Measurements from ENCODE around the gene RAPGEF2.

Gene RAPGEF2

GRCh38 chr4:159204566-159204965, 101.7 kb downstream of the RAPGEF2 start:
- Histone ChIP-seq H3K4me1 (ENCODE audit: control insufficient read depth, insufficient read depth, low read length) (peaks cover 15% of the 10 kb centered on the region; the same call in 1 of the 2 replicates), H3K36me3 (ENCODE audit: control insufficient read depth in 2 of 2, insufficient read depth in 1 of 2, low read length in 2 of 2) (no peaks in the 10 kb centered on the region), H3K9me3 (ENCODE audit: control insufficient read depth, insufficient read depth, low read depth, low read length) (no peaks in the 10 kb centered on the region), H3K4me3 (ENCODE audit: low read depth, low read length) (no peak overlapping the region), H3K27ac (ENCODE audit: extremely low read depth, low read depth, low read length) (no peak overlapping the region)
- CTCF ChIA-PET, result interaction anchor here (0.6 to 4.8 kb wide), 7 partner anchors 7 to 353 kb away, joined by 3 to 17 read pairs (median 5); no protein-coding TSS in a partner anchor
- peak; percentile 64; the same call in 1 of the 2 replicates for TF ChIP-seq FEZF1 (tag by site-specific recombination; IDR thresholded peaks at IDR 0.05)
- no peak for TF ChIP-seq ZNF707 (tag by site-specific recombination; IDR thresholded peaks at IDR 0.05)
- no peak for TF ChIP-seq ZNF571 (tag by site-specific recombination; IDR thresholded peaks at IDR 0.05)
- POLR2A ChIA-PET, result no interaction called here

GRCh38 chr4:159205466-159205865, 102.6 kb downstream of the RAPGEF2 start:
- ChIA-PET CTCF (interaction anchor here (1.2 kb wide), 1 partner anchor 13 kb away, joined by 4 read pairs; no protein-coding TSS in a partner anchor), POLR2A (no interaction called here)
- H3K27ac ChIP-seq (ENCODE audit: extremely low read depth, low read depth, low read length), result no peak overlapping the region
- H3K4me1 ChIP-seq (ENCODE audit: control insufficient read depth, insufficient read depth, low read length), result peaks cover 15% of the 10 kb centered on the region; the same call in 1 of the 2 replicates
- no peaks in the 10 kb centered on the region for H3K9me3 ChIP-seq (ENCODE audit: control insufficient read depth, insufficient read depth, low read depth, low read length)
- TF ChIP-seq ZNF747 (tag by site-specific recombination; IDR thresholded peaks at IDR 0.05) (no peak), ZIC2 (tag by site-specific recombination; IDR thresholded peaks at IDR 0.05) (no peak), ZNF146 (tag by site-specific recombination; IDR thresholded peaks at IDR 0.05) (no peak)
- TF ChIP-seq, protein P1, sequence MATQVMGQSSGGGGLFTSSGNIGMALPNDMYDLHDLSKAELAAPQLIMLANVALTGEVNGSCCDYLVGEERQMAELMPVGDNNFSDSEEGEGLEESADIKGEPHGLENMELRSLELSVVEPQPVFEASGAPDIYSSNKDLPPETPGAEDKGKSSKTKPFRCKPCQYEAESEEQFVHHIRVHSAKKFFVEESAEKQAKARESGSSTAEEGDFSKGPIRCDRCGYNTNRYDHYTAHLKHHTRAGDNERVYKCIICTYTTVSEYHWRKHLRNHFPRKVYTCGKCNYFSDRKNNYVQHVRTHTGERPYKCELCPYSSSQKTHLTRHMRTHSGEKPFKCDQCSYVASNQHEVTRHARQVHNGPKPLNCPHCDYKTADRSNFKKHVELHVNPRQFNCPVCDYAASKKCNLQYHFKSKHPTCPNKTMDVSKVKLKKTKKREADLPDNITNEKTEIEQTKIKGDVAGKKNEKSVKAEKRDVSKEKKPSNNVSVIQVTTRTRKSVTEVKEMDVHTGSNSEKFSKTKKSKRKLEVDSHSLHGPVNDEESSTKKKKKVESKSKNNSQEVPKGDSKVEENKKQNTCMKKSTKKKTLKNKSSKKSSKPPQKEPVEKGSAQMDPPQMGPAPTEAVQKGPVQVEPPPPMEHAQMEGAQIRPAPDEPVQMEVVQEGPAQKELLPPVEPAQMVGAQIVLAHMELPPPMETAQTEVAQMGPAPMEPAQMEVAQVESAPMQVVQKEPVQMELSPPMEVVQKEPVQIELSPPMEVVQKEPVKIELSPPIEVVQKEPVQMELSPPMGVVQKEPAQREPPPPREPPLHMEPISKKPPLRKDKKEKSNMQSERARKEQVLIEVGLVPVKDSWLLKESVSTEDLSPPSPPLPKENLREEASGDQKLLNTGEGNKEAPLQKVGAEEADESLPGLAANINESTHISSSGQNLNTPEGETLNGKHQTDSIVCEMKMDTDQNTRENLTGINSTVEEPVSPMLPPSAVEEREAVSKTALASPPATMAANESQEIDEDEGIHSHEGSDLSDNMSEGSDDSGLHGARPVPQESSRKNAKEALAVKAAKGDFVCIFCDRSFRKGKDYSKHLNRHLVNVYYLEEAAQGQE (tag by site-specific recombination; IDR thresholded peaks at IDR 0.05), result no peak
- TF ChIP-seq, protein P2, sequence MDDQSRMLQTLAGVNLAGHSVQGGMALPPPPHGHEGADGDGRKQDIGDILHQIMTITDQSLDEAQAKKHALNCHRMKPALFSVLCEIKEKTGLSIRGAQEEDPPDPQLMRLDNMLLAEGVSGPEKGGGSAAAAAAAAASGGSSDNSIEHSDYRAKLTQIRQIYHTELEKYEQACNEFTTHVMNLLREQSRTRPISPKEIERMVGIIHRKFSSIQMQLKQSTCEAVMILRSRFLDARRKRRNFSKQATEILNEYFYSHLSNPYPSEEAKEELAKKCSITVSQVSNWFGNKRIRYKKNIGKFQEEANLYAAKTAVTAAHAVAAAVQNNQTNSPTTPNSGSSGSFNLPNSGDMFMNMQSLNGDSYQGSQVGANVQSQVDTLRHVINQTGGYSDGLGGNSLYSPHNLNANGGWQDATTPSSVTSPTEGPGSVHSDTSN (CRISPR knock-in tag; IDR thresholded peaks at IDR 0.05), result no peak
- no peak overlapping the region for H3K4me3 ChIP-seq (ENCODE audit: low read depth, low read length)
- peaks cover 0 to 1% of the 10 kb centered on the region in 2 experiments; a peak in 1 of 3 replicates for H3K36me3 ChIP-seq (ENCODE audit: control insufficient read depth in 2 of 2, insufficient read depth in 1 of 2, low read length in 2 of 2)

- CTCF ChIA-PET, result interaction anchor here (1.2 kb wide), 1 partner anchor 14 kb away, joined by 4 read pairs; no protein-coding TSS in a partner anchor
- Histone ChIP-seq H3K36me3 (ENCODE audit: control insufficient read depth in 2 of 2, insufficient read depth in 1 of 2, low read length in 2 of 2) (peaks cover 0 to 6% of the 10 kb centered on the region in 2 experiments; a peak in 1 of 3 replicates), H3K9me3 (ENCODE audit: control insufficient read depth, insufficient read depth, low read depth, low read length) (no peaks in the 10 kb centered on the region), H3K4me3 (ENCODE audit: low read depth, low read length) (no peak overlapping the region), H3K4me1 (ENCODE audit: control insufficient read depth, insufficient read depth, low read length) (peaks cover 9% of the 10 kb centered on the region; the same call in 1 of the 2 replicates), H3K27ac (ENCODE audit: extremely low read depth, low read depth, low read length) (no peak overlapping the region)
- POLR2A ChIA-PET, result no interaction called here
- TF ChIP-seq ZNF404 (tag by site-specific recombination; IDR thresholded peaks at IDR 0.05), result no peak
- no peak for TF ChIP-seq SP7 (tag by site-specific recombination; IDR thresholded peaks at IDR 0.05)
- TF ChIP-seq ZNF518A (tag by site-specific recombination; conservative IDR thresholded peaks at IDR 0.05; ENCODE audit: low read depth), result no peak
- TF ChIP-seq ZSCAN30 (tag by site-specific recombination; IDR thresholded peaks at IDR 0.05), result no peak
- TF ChIP-seq ZNF560 (tag by site-specific recombination; IDR thresholded peaks at IDR 0.05; ENCODE audit: borderline replicate concordance), result no peak
- no peak for TF ChIP-seq ZXDB (tag by site-specific recombination; IDR thresholded peaks at IDR 0.05)
- TF ChIP-seq ZNF600 (tag by site-specific recombination; IDR thresholded peaks at IDR 0.05), result no peak
- TF ChIP-seq FEZF1 (tag by site-specific recombination; IDR thresholded peaks at IDR 0.05), result no peak
- no peak for TF ChIP-seq ZNF202 (tag by site-specific recombination; IDR thresholded peaks at IDR 0.05; ENCODE audit: borderline replicate concordance)
- TF ChIP-seq ZFHX2 (tag by site-specific recombination; conservative IDR thresholded peaks at IDR 0.05), result no peak
- TF ChIP-seq ZNF10 (tag by site-specific recombination; IDR thresholded peaks at IDR 0.05), result no peak
- TF ChIP-seq ZNF169 (tag by site-specific recombination; IDR thresholded peaks at IDR 0.05), result no peak
- no peak for TF ChIP-seq ZFP69B (tag by site-specific recombination; IDR thresholded peaks at IDR 0.05)
- TF ChIP-seq ZNF473 (tag by site-specific recombination; IDR thresholded peaks at IDR 0.05), result no peak
Measured at GRCh38 chr4:159206427-159206871, 103.6 kb downstream of the RAPGEF2 start.

Data from HEK293 (cell line).